ENCODE measurements around the gene FAM13B.

FAM13B gene

GRCh38 chr5:137935190-137935589, 97.7 kb downstream of the FAM13B start:
- ATAC-seq (ENCODE audit: insufficient read depth, low read depth) = no peak
- TF ChIP-seq EZH2 (IDR thresholded peaks at IDR 0.05; ENCODE audit: borderline replicate concordance, low read depth, low read length, severe bottlenecking) (no peak), CTCF (IDR thresholded peaks at IDR 0.05; ENCODE audit: borderline replicate concordance, extremely low read depth, low read length, poor library complexity, severe bottlenecking) (no peak)
- Histone ChIP-seq H3K27ac (ENCODE audit: low read length) (no peak overlapping the region), H3K27me3 (ENCODE audit: insufficient read depth, low read length, poor library complexity) (no peaks in the 10 kb centered on the region), H3K4me3 (ENCODE audit: low read depth in 1 of 2, low read length in 2 of 2) (no peak overlapping the region), H3K4me1 (ENCODE audit: insufficient read depth, low read length) (no peaks in the 10 kb centered on the region), H3K9me3 (ENCODE audit: insufficient read depth, low read length, severe bottlenecking) (no peaks in the 10 kb centered on the region), H3K36me3 (ENCODE audit: insufficient read depth, low read length) (peaks cover 26% of the 10 kb centered on the region), H4K20me1 (ENCODE audit: insufficient read depth, low read length) (no peaks in the 10 kb centered on the region), H2AFZ (ENCODE audit: low read depth, low read length) (no peak overlapping the region), H3K79me2 (ENCODE audit: insufficient read depth, low read length) (no peaks in the 10 kb centered on the region), H3K9ac (ENCODE audit: low read depth, low read length) (no peak overlapping the region), H3K4me2 (ENCODE audit: insufficient read depth, low read length) (no peak overlapping the region)
- no peak for DNase-seq

GRCh38 chr5:137933491-137933911, 99.4 kb downstream of the FAM13B start:
- Histone ChIP-seq H3K4me2 (ENCODE audit: insufficient read depth, low read length) (no peak overlapping the region), H3K27me3 (ENCODE audit: insufficient read depth, low read length, poor library complexity) (no peaks in the 10 kb centered on the region), H3K4me1 (ENCODE audit: insufficient read depth, low read length) (no peaks in the 10 kb centered on the region)

GRCh38 chr5:137932800-137933199, 100.1 kb downstream of the FAM13B start:
- no peak overlapping the region for H2AFZ ChIP-seq (ENCODE audit: low read depth, low read length)
- ATAC-seq (ENCODE audit: insufficient read depth, low read depth) = no peak
- no peaks in the 10 kb centered on the region for H3K9me3 ChIP-seq (ENCODE audit: insufficient read depth, low read length, severe bottlenecking)
- H3K27ac ChIP-seq (ENCODE audit: low read length) = no peak overlapping the region
- no peaks in the 10 kb centered on the region for H3K27me3 ChIP-seq (ENCODE audit: insufficient read depth, low read length, poor library complexity)
- DNase-seq = no peak
- H4K20me1 ChIP-seq (ENCODE audit: insufficient read depth, low read length) = no peaks in the 10 kb centered on the region
- H3K9ac ChIP-seq (ENCODE audit: low read depth, low read length) = no peak overlapping the region
- H3K4me2 ChIP-seq (ENCODE audit: insufficient read depth, low read length) = no peak overlapping the region
- no peaks in the 10 kb centered on the region for H3K79me2 ChIP-seq (ENCODE audit: insufficient read depth, low read length)
- no peak for TF ChIP-seq EZH2 (IDR thresholded peaks at IDR 0.05; ENCODE audit: borderline replicate concordance, low read depth, low read length, severe bottlenecking)
- no peak for TF ChIP-seq CTCF (IDR thresholded peaks at IDR 0.05; ENCODE audit: borderline replicate concordance, extremely low read depth, low read length, poor library complexity, severe bottlenecking)
- H3K36me3 ChIP-seq (ENCODE audit: insufficient read depth, low read length) = peaks cover 3% of the 10 kb centered on the region; the same call in 1 of the 2 replicates
- no peak overlapping the region for H3K4me3 ChIP-seq (ENCODE audit: low read depth in 1 of 2, low read length in 2 of 2)
- H3K4me1 ChIP-seq (ENCODE audit: insufficient read depth, low read length) = no peaks in the 10 kb centered on the region

More at GRCh38 chr5:137933491-137933911, 99.4 kb downstream of the FAM13B start:
- no peak overlapping the region for H3K27ac ChIP-seq (ENCODE audit: low read length)
- TF ChIP-seq CTCF (IDR thresholded peaks at IDR 0.05; ENCODE audit: borderline replicate concordance, extremely low read depth, low read length, poor library complexity, severe bottlenecking) (no peak), EZH2 (IDR thresholded peaks at IDR 0.05; ENCODE audit: borderline replicate concordance, low read depth, low read length, severe bottlenecking) (no peak)
- no peaks in the 10 kb centered on the region for H3K79me2 ChIP-seq (ENCODE audit: insufficient read depth, low read length)
- H3K9ac ChIP-seq (ENCODE audit: low read depth, low read length) = no peak overlapping the region
- H4K20me1 ChIP-seq (ENCODE audit: insufficient read depth, low read length) = no peaks in the 10 kb centered on the region
- peaks cover 10% of the 10 kb centered on the region; the same call in 1 of the 2 replicates for H3K36me3 ChIP-seq (ENCODE audit: insufficient read depth, low read length)
- no peaks in the 10 kb centered on the region for H3K9me3 ChIP-seq (ENCODE audit: insufficient read depth, low read length, severe bottlenecking)
- H2AFZ ChIP-seq (ENCODE audit: low read depth, low read length) = no peak overlapping the region
- H3K4me3 ChIP-seq (ENCODE audit: low read depth in 1 of 2, low read length in 2 of 2) = no peak overlapping the region
- ATAC-seq (ENCODE audit: insufficient read depth, low read depth) (no peak), DNase-seq (no peak)

GRCh38 chr5:137923856-137924255, 109.0 kb downstream of the FAM13B start:
- Histone ChIP-seq H3K27me3 (ENCODE audit: insufficient read depth, low read length, poor library complexity) (no peaks in the 10 kb centered on the region), H4K20me1 (ENCODE audit: insufficient read depth, low read length) (no peaks in the 10 kb centered on the region), H3K36me3 (ENCODE audit: insufficient read depth, low read length) (no peaks in the 10 kb centered on the region), H3K4me3 (ENCODE audit: low read depth in 1 of 2, low read length in 2 of 2) (no peak overlapping the region), H2AFZ (ENCODE audit: low read depth, low read length) (no peak overlapping the region), H3K4me1 (ENCODE audit: insufficient read depth, low read length) (no peaks in the 10 kb centered on the region), H3K79me2 (ENCODE audit: insufficient read depth, low read length) (no peaks in the 10 kb centered on the region), H3K27ac (ENCODE audit: low read length) (no peak overlapping the region), H3K9ac (ENCODE audit: low read depth, low read length) (no peak overlapping the region), H3K4me2 (ENCODE audit: insufficient read depth, low read length) (no peak overlapping the region), H3K9me3 (ENCODE audit: insufficient read depth, low read length, severe bottlenecking) (no peaks in the 10 kb centered on the region)
- TF ChIP-seq CTCF (IDR thresholded peaks at IDR 0.05; ENCODE audit: borderline replicate concordance, extremely low read depth, low read length, poor library complexity, severe bottlenecking) (no peak), EZH2 (IDR thresholded peaks at IDR 0.05; ENCODE audit: borderline replicate concordance, low read depth, low read length, severe bottlenecking) (no peak)
- DNase-seq (no peak), ATAC-seq (ENCODE audit: insufficient read depth, low read depth) (no peak)

Data from DND-41 (cell line).